Upper lobe of left lung (tissue), 6 donors: ENCODE measurements around the gene KIDINS220. TPM values are rescaled to one million over a fixed set of nuclear protein-coding genes. Genes with fewer than 3 reads are reported as not detected.
A peak's percentile ranks its signal among the peaks of the same experiment; 100 is the strongest.
"Not testable (repeated sequence)": the region's sequence is repeated elsewhere in the genome, so short reads cannot be mapped to it uniquely, and the experiment has no call there.

Experiments
- ATAC-seq, 2 donors: fragments of 200-7000 bp; cut with Tn5 transposase; one replicate each; pipeline ENCODE4 v1.9.1; 2022; ENCODE audit warnings: mild to moderate bottlenecking in 2 of 2, moderate library complexity in 2 of 2; ENCODE audit not compliant: low FRiP score in 2 of 2
- DNase-seq, 2 donors: peaks; one replicate each; pipeline ENCODE4 v3.0.0-alpha.2; 2019 to 2020
- H3K27ac ChIP-seq, 4 donors: fragments of 200-600 bp; sonication (generic); one replicate each; pipeline ENCODE4 v1.5.1; 2016 to 2019
- H3K27me3 ChIP-seq, 4 donors: fragments of 200-600 bp; sonication (generic); one replicate each; pipeline ENCODE4 v1.5.1; 2017 to 2019
- H3K36me3 ChIP-seq, 4 donors: fragments of 200-600 bp; sonication (generic); one replicate each; pipeline ENCODE4 v1.5.1; 2016 to 2019
- H3K4me1 ChIP-seq, 4 donors: fragments of 200-600 bp; sonication (generic); one replicate each; pipeline ENCODE4 v1.5.1; 2018 to 2019
- H3K4me3 ChIP-seq, 4 donors: fragments of 200-600 bp; sonication (generic); one replicate each; pipeline ENCODE4 v1.5.1; 2017 to 2019; ENCODE audit warnings: mild to moderate bottlenecking in 2 of 4, moderate library complexity in 1 of 4
- H3K9me3 ChIP-seq, 4 donors: fragments of 200-600 bp; sonication (generic); one replicate each; pipeline ENCODE4 v1.5.1; 2018 to 2019
- CTCF ChIP-seq, 6 experiments: fragments of 450-650 bp in 4 of 6; fragments of 200-600 bp in 2 of 6; sonication (generic) in 2 of 6; IDR thresholded peaks; one replicate each; pipeline ENCODE4 v1.5.1; 2016 to 2019; ENCODE audit warnings: antibody characterized with exemption in 6 of 6
- EP300 ChIP-seq, 4 donors: sonication (generic); formaldehyde crosslinking; IDR thresholded peaks; one replicate each; pipeline ENCODE4 v1.5.1; 2017; ENCODE audit warnings: antibody characterized with exemption in 4 of 4, control low read depth in 2 of 4
- POLR2A ChIP-seq, 4 donors: fragments of 450-650 bp; IDR thresholded peaks; one replicate each; pipeline ENCODE4 v1.5.1; 2016 to 2017; ENCODE audit warnings: antibody characterized with exemption in 4 of 4, mild to moderate bottlenecking in 2 of 4
- POLR2AphosphoS5 ChIP-seq, 2 donors: sonication (generic); formaldehyde crosslinking; IDR thresholded peaks; one replicate each; pipeline ENCODE4 v1.5.1; 2017; ENCODE audit warnings: antibody characterized with exemption in 2 of 2
- WGBS, 2 donors: methylation state at CpG; one replicate each; pipeline ENCODE4 v1.1.5; 2017 to 2018; 5-methylcytosine and 5-hydroxymethylcytosine counted together
- total RNA-seq, 6 donors: library from RNA; depleted of rRNA in 4 of 6; stranded (reverse); fragments of >200 nt in 4 of 6; gene quantifications; one replicate each; pipeline versions ENCODE4 v1.1.0 to v1.2.1, GENCODE V29; 2016 to 2021
- donor health status: DM: no; HTN: no; CAD: no; lungs with moderate emphysema.
- donor health status: DM: no; HTN: yes; CAD: no; lungs with severe emphysema.

The KIDINS220 gene
- total RNA-seq, 6 donors from 2014 or later: 58.2 to 136 (median 69.9) TPM

GRCh38 chr2:8740136-8740535, 97.3 kb downstream of the KIDINS220 start:
- no peaks in the 10 kb centered on the region for H3K4me1 ChIP-seq
- H3K4me3 ChIP-seq: no peak overlapping the region
- H3K9me3 ChIP-seq: no peaks in the 10 kb centered on the region
- no peaks in the 10 kb centered on the region for H3K27me3 ChIP-seq
- 93% methylated on average over 4 of the region's 4 CpGs for WGBS, 2 donors
- ATAC-seq: no peak
- DNase-seq: no peak
- H3K27ac ChIP-seq: no peak overlapping the region
- peaks cover 0 to 63% (median 24%) of the 10 kb centered on the region in 4 donors for H3K36me3 ChIP-seq
- no peak for TF ChIP-seq CTCF (IDR thresholded peaks at IDR 0.05)
- TF ChIP-seq POLR2AphosphoS5 (IDR thresholded peaks at IDR 0.05): no peak

GRCh38 chr2:8737571-8738175, 99.7 kb downstream of the KIDINS220 start:
- no peak overlapping the region for H3K4me3 ChIP-seq
- DNase-seq (no peak), ATAC-seq (no peak)
- 85 to 95% methylated on average over 2 of the region's 2 CpGs for WGBS, 2 donors
- H3K4me1 ChIP-seq: no peaks in the 10 kb centered on the region
- no peaks in the 10 kb centered on the region for H3K9me3 ChIP-seq
- H3K27me3 ChIP-seq: no peaks in the 10 kb centered on the region
- peaks cover 22 to 74% (median 31%) of the 10 kb centered on the region in 4 donors for H3K36me3 ChIP-seq
- TF ChIP-seq EP300 (IDR thresholded peaks at IDR 0.05) (no peak), POLR2A (IDR thresholded peaks at IDR 0.05) (no peak), CTCF (IDR thresholded peaks at IDR 0.05) (no peak), POLR2AphosphoS5 (IDR thresholded peaks at IDR 0.05) (no peak)
- no peak overlapping the region for H3K27ac ChIP-seq

- H3K4me1 ChIP-seq: peaks cover 0 to 5% (median 2%) of the 10 kb centered on the region in 4 donors
- DNase-seq: peak in 1 of 2 donors; percentile 27
- WGBS, 2 donors: 97 to 98% methylated on average over 10 of the region's 10 CpGs
- H3K36me3 ChIP-seq: peaks cover 39 to 99% (median 55%) of the 10 kb centered on the region in 4 donors
- H3K9me3 ChIP-seq: no peaks in the 10 kb centered on the region
- no peaks in the 10 kb centered on the region for H3K27me3 ChIP-seq
- ATAC-seq: no peak
- H3K4me3 ChIP-seq: no peak overlapping the region
- no peak for TF ChIP-seq EP300 (IDR thresholded peaks at IDR 0.05)
- TF ChIP-seq POLR2AphosphoS5 (IDR thresholded peaks at IDR 0.05): no peak
- no peak for TF ChIP-seq CTCF (IDR thresholded peaks at IDR 0.05)
- no peak for TF ChIP-seq POLR2A (IDR thresholded peaks at IDR 0.05)
- no peak overlapping the region for H3K27ac ChIP-seq
Measured at GRCh38 chr2:8732601-8733000, 104.8 kb downstream of the KIDINS220 start.

GRCh38 chr2:8729939-8730338, 107.5 kb downstream of the KIDINS220 start:
- WGBS, 2 donors: 64 to 72% methylated on average over 9 of the region's 9 CpGs
- Histone ChIP-seq H3K36me3 (peaks cover 38 to 81% (median 47%) of the 10 kb centered on the region in 4 donors), H3K27ac (peak overlapping the region in 1 of 4 donors; percentile 37), H3K9me3 (no peaks in the 10 kb centered on the region), H3K27me3 (no peaks in the 10 kb centered on the region), H3K4me3 (no peak overlapping the region), H3K4me1 (peaks cover 0 to 5% (median 2%) of the 10 kb centered on the region in 4 donors)
- TF ChIP-seq EP300 (IDR thresholded peaks at IDR 0.05): no peak
- TF ChIP-seq POLR2AphosphoS5 (IDR thresholded peaks at IDR 0.05): peak in 1 of 2 donors; percentile 16
- no peak for TF ChIP-seq POLR2A (IDR thresholded peaks at IDR 0.05)
- no peak for TF ChIP-seq CTCF (IDR thresholded peaks at IDR 0.05)
- DNase-seq (peak in 1 of 2 donors; percentile 79), ATAC-seq (peak; percentile 75 to 89)

- H3K27ac ChIP-seq, DNase-seq, H3K9me3 ChIP-seq, H3K27me3 ChIP-seq, H3K4me3 ChIP-seq, ATAC-seq, H3K4me1 ChIP-seq: not testable (repeated sequence)
- peaks cover 29 to 72% (median 44%) of the 10 kb centered on the region in 4 donors for H3K36me3 ChIP-seq
- WGBS, 2 donors: 86 to 87% methylated on average over 5 of the region's 5 CpGs
Measured at GRCh38 chr2:8729101-8729500, 108.3 kb downstream of the KIDINS220 start.
